Endothelial cell of umbilical vein (primary cell): Measurements from ENCODE around the gene ATP2B2. TPM values are rescaled to one million over a fixed set of nuclear protein-coding genes. Genes with fewer than 3 reads are reported as not detected.

ENCODE experiments used
- BruUV-seq: library from RNA; stranded (reverse); fragments of 400-500 nt; replicated peaks from 2 replicates; lab custom pipeline; 2021; lab: Mats Ljungman, UMichigan
- CTCF ChIA-PET: fragments of 300-600, 350-600 bp; sonication (Branson Sonifier 250); formaldehyde crosslinking; loops from one replicate; lab custom pipeline; 2021; ENCODE audit warnings: antibody characterized with exemption, inconsistent platforms; lab: Charles Lee
- POLR2A ChIA-PET: fragments of 300-600, 350-600 bp; sonication (Branson Sonifier 250); formaldehyde crosslinking; loops from one replicate; lab custom pipeline; 2021; ENCODE audit warnings: antibody characterized with exemption, inconsistent platforms; lab: Charles Lee
- DNase-seq: peaks from one replicate; pipeline ENCODE4 v3.0.0-alpha.2; 2011; ENCODE audit warnings: low read depth, low spot score
- FAIRE-seq: peaks from 2 replicates; lab custom pipeline; 2011; peaks lifted over from hg19 to GRCh38; lab: Jason Lieb, UNC
- H2AFZ ChIP-seq: 2 replicates; pipeline ENCODE4 v1.6.0; 2012; ENCODE audit warnings: low read depth, low read length, control low read depth, inconsistent platforms
- H3K27ac ChIP-seq: 2 replicates; pipeline ENCODE4 v1.5.1; 2011; ENCODE audit warnings: low read depth, mild to moderate bottlenecking, control low read depth, low read length, moderate library complexity; ENCODE audit not compliant: insufficient read depth
- H3K27me3 ChIP-seq, 2 experiments: 2 replicates each; pipeline versions ENCODE4 v1.6.0 to v1.6.1; 2011; ENCODE audit warnings: low read length in 2 of 2, mixed read lengths in 1 of 2; ENCODE audit not compliant: control insufficient read depth in 2 of 2, insufficient read depth in 2 of 2
- H3K36me3 ChIP-seq, 2 experiments: 2 replicates in 1 of 2; 3 replicates in 1 of 2; pipeline ENCODE4 v1.5.1; 2011; ENCODE audit warnings: low read length in 2 of 2, mild to moderate bottlenecking in 1 of 2, moderate library complexity in 1 of 2; ENCODE audit not compliant: control insufficient read depth in 2 of 2, insufficient read depth in 2 of 2; ENCODE audit errors: extremely low read depth in 1 of 2
- H3K4me1 ChIP-seq: 3 replicates; pipeline ENCODE4 v1.5.1; 2011; ENCODE audit warnings: mild to moderate bottlenecking, low read length; ENCODE audit not compliant: control insufficient read depth, insufficient read depth; ENCODE audit errors: extremely low read depth
- H3K4me2 ChIP-seq: 2 replicates; pipeline ENCODE4 v1.6.1; 2011; ENCODE audit warnings: low read length, control low read depth, mixed read lengths; ENCODE audit not compliant: insufficient read depth
- H3K4me3 ChIP-seq, 3 experiments: fragments of 200-600 bp in 1 of 3; sonication (generic), shearing (Covaris generic) in 1 of 3; replicated peaks in 1 of 3; 2 replicates each; pipeline ENCODE4 v1.5.1; 2011 to 2016; ENCODE audit warnings: control low read depth in 3 of 3, low read length in 3 of 3, mild to moderate bottlenecking in 2 of 3, inconsistent platforms in 1 of 3, low read depth in 1 of 3, moderate library complexity in 1 of 3; ENCODE audit not compliant: insufficient read depth in 1 of 3
- H3K79me2 ChIP-seq: 2 replicates; pipeline ENCODE4 v1.6.0; 2012; ENCODE audit warnings: low read length, inconsistent platforms; ENCODE audit not compliant: control insufficient read depth, insufficient read depth
- H3K9ac ChIP-seq: replicated peaks from 2 replicates; pipeline ENCODE3; 2011; ENCODE audit warnings: low read length, control low read depth; ENCODE audit not compliant: insufficient read depth; ENCODE audit errors: extremely low read depth
- H3K9me1 ChIP-seq: replicated peaks from 3 replicates; pipeline ENCODE4 v1.6.0; 2011; ENCODE audit warnings: mild to moderate bottlenecking, low read length; ENCODE audit not compliant: control insufficient read depth, insufficient read depth; ENCODE audit errors: extremely low read depth
- H3K9me3 ChIP-seq: replicated peaks from 2 replicates; pipeline ENCODE4 v1.5.1; 2012; ENCODE audit warnings: low read length, inconsistent platforms; ENCODE audit not compliant: control insufficient read depth, insufficient read depth
- H4K20me1 ChIP-seq: replicated peaks from 2 replicates; pipeline ENCODE3; 2011; ENCODE audit warnings: mild to moderate bottlenecking, low read length; ENCODE audit not compliant: control insufficient read depth, insufficient read depth; ENCODE audit errors: extremely low read depth
- CTCF ChIP-seq, 2 donors: IDR thresholded peaks; 1 replicate in 1 of 2; 2 replicates in 1 of 2; pipeline ENCODE4 v1.5.1; 2011; ENCODE audit warnings: low read length in 2 of 2, mild to moderate bottlenecking in 2 of 2, moderate library complexity in 2 of 2, control low read depth in 1 of 2, inconsistent platforms in 1 of 2, low read depth in 1 of 2; ENCODE audit not compliant: insufficient read depth in 1 of 2; ENCODE audit errors: extremely low read depth in 1 of 2
- EZH2 ChIP-seq: IDR thresholded peaks from 2 replicates; pipeline ENCODE4 v1.6.1; 2012; ENCODE audit warnings: borderline replicate concordance, low read depth, mild to moderate bottlenecking, moderate library complexity, low read length, inconsistent platforms; ENCODE audit not compliant: severe bottlenecking
- FOS ChIP-seq: IDR thresholded peaks from 2 replicates; pipeline ENCODE4 v1.6.1; 2011; ENCODE audit warnings: mild to moderate bottlenecking, low read length, moderate library complexity, borderline replicate concordance; ENCODE audit not compliant: insufficient read depth
- GATA2 ChIP-seq: IDR thresholded peaks from 2 replicates; pipeline ENCODE4 v1.7.0; 2011; ENCODE audit warnings: low read depth, mild to moderate bottlenecking, moderate library complexity, mixed read lengths, low read length; ENCODE audit not compliant: insufficient read length, insufficient read depth
- JUN ChIP-seq: IDR thresholded peaks from 2 replicates; pipeline ENCODE4 v1.6.1; 2011; ENCODE audit warnings: borderline replicate concordance, low read depth; ENCODE audit not compliant: insufficient read length, insufficient read depth
- MAX ChIP-seq: IDR thresholded peaks from 2 replicates; pipeline ENCODE4 v1.6.1; 2011; ENCODE audit not compliant: insufficient read depth, insufficient read length
- MYC ChIP-seq: IDR thresholded peaks from one replicate; pipeline ENCODE4 v1.6.1; 2011; ENCODE audit warnings: mild to moderate bottlenecking, low read depth, low read length
- POLR2A ChIP-seq: IDR thresholded peaks from 2 replicates; pipeline ENCODE4 v1.6.1; 2012; ENCODE audit warnings: low read depth, mild to moderate bottlenecking, control low read depth, low read length
- POLR2AphosphoS5 ChIP-seq: IDR thresholded peaks from 2 replicates; pipeline ENCODE4 v1.6.1; 2012; ENCODE audit warnings: low read depth, mild to moderate bottlenecking, control low read depth, low read length, moderate library complexity; ENCODE audit not compliant: insufficient read depth
- dilution Hi-C: fragments of 300-500 bp; cut with MboI; formaldehyde crosslinking; loops from one replicate; pipeline ENCODE4 v1.15.0; 2019; ENCODE audit warnings: low sequenced_read_pairs; ENCODE audit not compliant: extremely low pct_ligation_motif_present
- intact Hi-C: fragments of 100-400 bp; cut with micrococcal nuclease; formaldehyde crosslinking; loops from one replicate; pipeline ENCODE4 v1.10.0; 2022
- polyA plus RNA-seq, 4 experiments: library from polyadenylated mRNA; depleted of rRNA in 3 of 4; stranded (reverse) in 3 of 4; unstranded in 1 of 4; fragments of >200 nt; gene quantifications; 2 replicates each; pipeline versions ENCODE4 v1.2.1 to v1.2.3, GENCODE V29; 2011 to 2012; ENCODE audit warnings: missing spikeins in 1 of 4
- total RNA-seq: library from RNA; stranded (reverse); gene quantifications from 2 replicates; pipeline ENCODE4 v1.2.3, GENCODE V29; 2021

ATP2B2 gene
- total and polyA plus RNA-seq, 2 donors (not counting 3 experiments of a cell fraction or from before 2014, with no cell fraction given), result not detected

GRCh38 chr3:10498271-10498670, 7.1 kb downstream of the ATP2B2 start:
- BruUV-seq, result no TSS peak
- no peaks in the 10 kb centered on the region for H3K9me3 ChIP-seq

More at GRCh38 chr3:10498271-10498670, 7.1 kb downstream of the ATP2B2 start:
- DNase-seq, result no peak
- Histone ChIP-seq H3K27me3 (no peaks in the 10 kb centered on the region), H3K36me3 (no peaks in the 10 kb centered on the region), H3K9ac (no peak overlapping the region), H3K9me1 (no peaks in the 10 kb centered on the region), H4K20me1 (no peaks in the 10 kb centered on the region), H3K4me3 (no peak overlapping the region), H3K79me2 (no peaks in the 10 kb centered on the region), H3K4me2 (no peak overlapping the region), H2AFZ (no peak overlapping the region), H3K4me1 (no peaks in the 10 kb centered on the region), H3K27ac (no peak overlapping the region)
- no peak for FAIRE-seq
- CTCF ChIA-PET, result no interaction called here
- TF ChIP-seq MYC, result no peak
- no peak for TF ChIP-seq FOS
- TF ChIP-seq EZH2, result no peak
- TF ChIP-seq POLR2A, result no peak
- no peak for TF ChIP-seq MAX
- TF ChIP-seq JUN, result no peak
- no peak for TF ChIP-seq CTCF (IDR thresholded peaks at IDR 0.05; ENCODE audit: extremely low read depth in 1 of 2, insufficient read depth in 1 of 2, low read depth in 1 of 2, low read length in 2 of 2)
- no peak for TF ChIP-seq GATA2
- no peak for TF ChIP-seq POLR2AphosphoS5
- intact Hi-C loops (no loop called here), dilution Hi-C loops (no loop called here)
- POLR2A ChIA-PET, result no interaction called here
